PFSK-1 (cell line): ENCODE measurements around the gene C1orf159.

Source experiments
- FOXP2 ChIP-seq: optimal IDR thresholded peaks from 2 replicates; pipeline ENCODE3; 2011; ENCODE audit warnings: borderline replicate concordance, control low read depth, inconsistent platforms; ENCODE audit not compliant: insufficient read depth; ENCODE audit errors: extremely low read length, extremely low read depth
- POLR2AphosphoS5 ChIP-seq: IDR thresholded peaks from 2 replicates; pipeline ENCODE4 v1.6.1; 2012; ENCODE audit warnings: low read depth, mild to moderate bottlenecking, control low read depth, low read length, moderate library complexity
- REST ChIP-seq, 2 experiments: IDR thresholded peaks; 2 replicates each; pipeline versions ENCODE4 v1.6.1 to v1.8.0; 2011 to 2012; ENCODE audit warnings: low read depth in 2 of 2, low read length in 2 of 2, control low read depth in 1 of 2, inconsistent platforms in 1 of 2, mild to moderate bottlenecking in 1 of 2, moderate library complexity in 1 of 2; ENCODE audit not compliant: insufficient read depth in 1 of 2
- SIN3A ChIP-seq: IDR thresholded peaks from 2 replicates; pipeline ENCODE4 v1.6.1; 2012; ENCODE audit warnings: mild to moderate bottlenecking, low read length, moderate library complexity, borderline replicate concordance; ENCODE audit not compliant: insufficient read depth
- TAF1 ChIP-seq: IDR thresholded peaks from 2 replicates; pipeline ENCODE4 v1.6.1; 2012; ENCODE audit warnings: low read length, control low read depth, borderline replicate concordance; ENCODE audit not compliant: insufficient read depth

C1orf159 gene

GRCh38 chr1:1058921-1059493, 56.9 kb downstream of the C1orf159 start:
- TF ChIP-seq TAF1 (no peak), REST (IDR thresholded peaks at IDR 0.05; ENCODE audit: insufficient read depth in 1 of 2, low read depth in 2 of 2, low read length in 2 of 2) (no peak), POLR2AphosphoS5 (no peak), SIN3A (no peak), FOXP2 (no peak)

- TF ChIP-seq SIN3A (no peak), FOXP2 (peak; percentile 56)
These were observed 57.6 kb downstream of the C1orf159 start for GRCh38 chr1:1058088-1058905.

GRCh38 chr1:1055841-1056736, 59.8 kb downstream of the C1orf159 start:
- TF ChIP-seq POLR2AphosphoS5 (no peak), REST (IDR thresholded peaks at IDR 0.05; ENCODE audit: insufficient read depth in 1 of 2, low read depth in 2 of 2, low read length in 2 of 2) (no peak), SIN3A (no peak), FOXP2 (no peak), TAF1 (no peak)

- TF ChIP-seq FOXP2 (no peak), SIN3A (no peak), REST (IDR thresholded peaks at IDR 0.05; ENCODE audit: insufficient read depth in 1 of 2, low read depth in 2 of 2, low read length in 2 of 2) (no peak), TAF1 (no peak), POLR2AphosphoS5 (no peak)
These were observed 60.9 kb downstream of the C1orf159 start for GRCh38 chr1:1054971-1055370.

- no peak for TF ChIP-seq REST (IDR thresholded peaks at IDR 0.05; ENCODE audit: insufficient read depth in 1 of 2, low read depth in 2 of 2, low read length in 2 of 2)
- TF ChIP-seq SIN3A = no peak
- TF ChIP-seq POLR2AphosphoS5 = no peak
- no peak for TF ChIP-seq FOXP2
- no peak for TF ChIP-seq TAF1
These were observed 61.7 kb downstream of the C1orf159 start for GRCh38 chr1:1054099-1054700.
